GM12891 (cell line): ENCODE measurements around the gene MEOX1.

Source experiments
- DNase-seq: peaks from one replicate; pipeline ENCODE4 v3.0.0; 2011; ENCODE audit warnings: low spot score; ENCODE audit not compliant: insufficient read length
- FAIRE-seq: peaks from 2 replicates; lab custom pipeline; 2011; peaks lifted over from hg19 to GRCh38; lab: Jason Lieb, UNC
- PAX5 ChIP-seq: IDR thresholded peaks from 2 replicates; pipeline ENCODE4 v1.6.1; 2011; ENCODE audit warnings: low read length, moderate library complexity, mild to moderate bottlenecking; ENCODE audit not compliant: insufficient read depth, severe bottlenecking
- POLR2A ChIP-seq: IDR thresholded peaks from 2 replicates; pipeline ENCODE4 v1.6.1; 2011; ENCODE audit warnings: low read depth, low read length, control low read depth
- POLR2AphosphoS5 ChIP-seq: IDR thresholded peaks from 2 replicates; pipeline ENCODE4 v1.6.1; 2011; ENCODE audit warnings: low read depth, low read length, control low read depth
- POU2F2 ChIP-seq: IDR thresholded peaks from 2 replicates; pipeline ENCODE4 v1.6.1; 2011; ENCODE audit warnings: low read depth, mild to moderate bottlenecking, control low read depth, low read length, moderate library complexity
- SPI1 ChIP-seq: IDR thresholded peaks from 2 replicates; pipeline ENCODE4 v1.6.1; 2011; ENCODE audit warnings: low read depth, low read length, control low read depth
- TAF1 ChIP-seq: IDR thresholded peaks from 2 replicates; pipeline ENCODE4 v1.6.1; 2011; ENCODE audit warnings: low read depth, low read length, control low read depth

The MEOX1 gene

DNA sequence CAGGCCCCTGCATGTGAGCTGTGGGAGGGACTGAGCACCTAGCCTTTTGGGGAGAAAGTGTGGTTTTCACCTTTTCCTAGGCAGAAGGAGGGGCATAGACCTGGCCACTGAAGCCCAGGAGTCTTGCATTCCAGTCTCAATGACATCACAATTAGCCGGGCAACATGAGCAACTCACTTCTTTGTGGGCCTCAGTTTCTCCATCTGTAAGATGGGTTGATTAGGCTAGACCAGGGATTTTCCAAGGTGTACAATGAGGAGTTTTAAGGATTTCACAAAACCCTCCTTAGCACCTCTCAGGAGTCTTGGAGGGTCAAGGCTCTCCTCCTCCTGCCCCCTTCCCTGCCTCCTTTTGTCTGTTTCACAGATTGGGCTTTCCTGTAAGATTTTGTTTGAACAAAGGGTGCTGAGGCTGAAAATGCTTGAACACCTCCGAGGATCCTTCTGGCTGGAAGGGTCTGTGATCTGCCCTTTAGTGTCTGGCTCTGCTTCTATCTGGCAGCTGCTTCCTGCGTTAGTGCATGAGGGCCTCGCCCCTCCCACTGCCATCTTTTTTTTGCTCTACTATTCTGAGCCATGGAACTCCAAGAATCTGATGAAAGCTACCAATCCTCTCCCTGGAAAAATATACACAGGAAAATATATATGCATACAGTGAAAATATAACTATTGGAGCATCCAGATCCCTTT is 63.2 kb downstream of the MEOX1 start:
- TF ChIP-seq PAX5 = no peak
- no peak for TF ChIP-seq POLR2AphosphoS5
- TF ChIP-seq POU2F2 = no peak
- no peak for TF ChIP-seq TAF1
- TF ChIP-seq SPI1 = no peak
- TF ChIP-seq POLR2A = no peak
- FAIRE-seq = no peak
- DNase-seq = no peak

DNA sequence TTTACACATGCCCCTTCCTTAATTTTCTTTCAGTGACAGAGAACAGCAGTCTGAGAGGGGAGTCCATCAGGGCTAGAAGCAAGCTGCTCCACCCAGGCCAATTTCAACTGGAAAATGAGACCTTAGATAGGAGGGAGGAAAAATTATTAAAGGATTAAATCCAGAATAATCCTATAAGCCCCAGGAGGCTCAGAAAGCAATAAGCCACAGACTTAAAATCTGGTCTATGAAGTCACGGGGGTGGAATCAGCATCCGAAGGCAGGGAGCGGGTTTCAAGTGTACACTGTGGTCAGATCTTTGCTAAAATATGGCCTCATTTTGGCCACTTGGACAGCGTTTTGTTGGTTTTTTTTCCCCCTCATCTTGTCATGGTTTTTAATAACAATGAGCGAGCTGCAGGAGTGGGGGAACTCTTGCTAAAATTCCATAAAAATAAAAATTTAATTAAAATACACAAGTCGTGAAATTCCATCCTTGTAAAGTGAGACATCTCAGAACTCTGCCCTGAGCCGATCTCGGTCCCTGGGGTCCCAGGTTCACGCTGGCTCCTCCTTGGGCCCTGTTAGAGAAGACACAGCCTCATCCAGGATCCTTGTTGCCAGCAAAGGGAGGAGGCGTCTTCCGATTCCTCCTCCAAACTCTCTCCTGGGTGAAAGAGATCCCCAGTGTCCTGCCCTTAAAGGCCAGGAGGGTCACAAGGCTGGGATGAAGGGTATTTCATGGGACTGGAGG is 63.9 kb downstream of the MEOX1 start:
- TF ChIP-seq SPI1 = no peak
- no peak for FAIRE-seq

DNA sequence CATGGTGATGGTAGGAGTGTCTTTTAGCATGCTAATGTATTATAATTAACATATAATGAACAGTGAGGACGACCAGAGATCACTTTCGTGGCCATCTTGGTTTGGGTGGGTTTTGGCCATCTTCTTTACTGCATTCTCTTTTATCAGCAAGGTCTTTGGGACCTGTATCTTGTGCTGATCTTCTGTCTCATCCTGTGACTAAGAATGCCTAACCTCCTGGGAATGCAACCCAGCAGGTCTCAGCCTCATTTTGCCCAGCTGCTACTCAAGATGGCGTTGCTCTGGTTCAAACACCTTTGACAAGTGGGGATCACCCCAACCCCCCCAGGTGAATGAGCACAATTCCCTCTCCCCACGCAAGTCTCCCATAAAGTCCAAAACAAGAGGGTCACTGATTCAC is 66.3 kb downstream of the MEOX1 start:
- no peak for FAIRE-seq
- DNase-seq = no peak
- no peak for TF ChIP-seq TAF1
- TF ChIP-seq POLR2AphosphoS5 = no peak
- TF ChIP-seq SPI1 = no peak
- no peak for TF ChIP-seq POLR2A
- TF ChIP-seq POU2F2 = no peak
- TF ChIP-seq PAX5 = no peak

More for the DNA sequence above, 63.9 kb downstream of the MEOX1 start:
- no peak for DNase-seq

DNA sequence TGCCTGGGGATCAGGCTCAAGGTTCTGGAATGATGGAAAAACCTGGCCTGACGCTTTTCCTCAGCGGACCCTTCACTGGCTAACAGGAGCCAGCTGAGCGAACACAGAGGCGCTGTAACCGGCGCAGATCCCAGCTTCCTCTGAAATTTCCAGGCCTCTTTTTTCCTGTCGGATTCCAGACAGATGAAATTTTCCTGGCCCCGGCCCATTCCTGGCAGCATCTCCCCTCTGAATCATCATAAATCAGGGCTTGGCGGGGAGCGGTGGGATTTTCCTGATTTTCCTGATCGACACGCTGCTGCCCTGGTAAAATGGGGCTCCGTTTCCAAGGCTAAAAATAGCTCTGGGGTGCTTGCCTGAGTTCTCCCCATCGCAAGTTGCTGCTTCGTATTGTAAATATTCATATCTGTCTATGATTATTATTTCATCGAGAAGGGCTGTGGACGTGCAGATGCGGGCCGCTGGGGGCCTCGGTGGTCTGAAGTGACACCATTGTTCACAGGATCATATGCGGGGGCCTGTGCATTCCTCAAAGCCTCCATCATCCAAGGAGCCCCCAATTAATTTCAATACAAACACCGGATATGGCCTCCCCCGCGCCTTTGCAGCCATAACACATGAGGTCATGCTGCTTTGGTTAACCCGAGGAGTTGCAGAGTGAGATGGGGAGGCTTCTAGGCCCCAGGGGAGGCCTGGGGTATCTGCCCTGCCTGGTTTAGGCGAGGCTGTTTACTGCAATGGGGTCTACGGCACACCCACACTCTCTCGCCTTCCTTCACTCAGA is 69.8 kb downstream of the MEOX1 start:
- DNase-seq (no peak), FAIRE-seq (no peak)
- no peak for TF ChIP-seq POLR2AphosphoS5
- TF ChIP-seq SPI1 = no peak
- TF ChIP-seq TAF1 = no peak
- TF ChIP-seq PAX5 = no peak
- no peak for TF ChIP-seq POLR2A
- TF ChIP-seq POU2F2 = no peak

DNA sequence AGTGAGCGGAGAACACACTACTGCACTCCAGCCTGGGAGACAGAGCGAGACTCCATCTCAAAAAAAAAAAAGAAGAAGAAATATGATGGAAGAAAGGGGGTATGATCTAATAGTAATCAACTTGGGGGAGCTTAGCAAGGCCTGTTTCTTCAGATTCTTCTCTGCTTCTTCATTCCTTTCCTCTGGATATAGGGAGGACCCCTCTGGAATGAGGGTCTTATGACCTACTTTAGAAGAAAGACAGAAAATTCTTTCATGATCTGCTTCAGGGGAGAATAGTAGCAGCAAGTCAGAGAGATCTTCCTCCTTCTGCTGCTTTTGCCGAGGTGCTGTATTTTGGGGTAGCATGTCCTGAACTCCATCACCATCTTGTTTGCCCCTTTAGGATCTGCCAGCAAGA is 70.7 kb downstream of the MEOX1 start:
- FAIRE-seq = no peak
- no peak for TF ChIP-seq TAF1
- no peak for TF ChIP-seq POLR2AphosphoS5
- TF ChIP-seq SPI1 = no peak
- no peak for TF ChIP-seq POLR2A
- no peak for TF ChIP-seq PAX5
- no peak for TF ChIP-seq POU2F2
- DNase-seq = no peak
